Keratinocyte (primary cell): Measurements from ENCODE around the gene RPS19BP1. TPM values are rescaled to one million over a fixed set of nuclear protein-coding genes. Genes with fewer than 3 reads are reported as not detected.

Experiments used
- DNase-seq: peaks from one replicate; pipeline ENCODE4 v3.0.0-alpha.2; 2011; ENCODE audit warnings: low read depth, missing footprints, low spot score
- FAIRE-seq: peaks from 2 replicates; lab custom pipeline; 2011; peaks lifted over from hg19 to GRCh38; lab: Jason Lieb, UNC
- H2AFZ ChIP-seq: 2 replicates; pipeline ENCODE4 v1.6.0; 2012; ENCODE audit warnings: low read length, control low read depth, inconsistent platforms; ENCODE audit not compliant: control insufficient read depth
- H3K27ac ChIP-seq: 2 replicates; pipeline ENCODE4 v1.5.1; 2011; ENCODE audit warnings: low read length; ENCODE audit not compliant: control insufficient read depth, insufficient read depth
- H3K27me3 ChIP-seq: 3 replicates; pipeline ENCODE4 v1.6.0; 2011; ENCODE audit warnings: low read length; ENCODE audit not compliant: control insufficient read depth, insufficient read depth; ENCODE audit errors: extremely low read depth
- H3K36me3 ChIP-seq, 2 experiments: 2 replicates in 1 of 2; 3 replicates in 1 of 2; pipeline ENCODE4 v1.5.1; 2011; ENCODE audit warnings: low read length in 2 of 2, mild to moderate bottlenecking in 1 of 2; ENCODE audit not compliant: control insufficient read depth in 2 of 2, insufficient read depth in 2 of 2; ENCODE audit errors: extremely low read depth in 1 of 2
- H3K4me1 ChIP-seq: 3 replicates; pipeline ENCODE4 v1.5.1; 2011; ENCODE audit warnings: low read length; ENCODE audit not compliant: control insufficient read depth, insufficient read depth; ENCODE audit errors: extremely low read depth
- H3K4me2 ChIP-seq: 3 replicates; pipeline ENCODE4 v1.6.0; 2011; ENCODE audit warnings: low read depth, low read length; ENCODE audit not compliant: control insufficient read depth, insufficient read depth; ENCODE audit errors: extremely low read depth
- H3K4me3 ChIP-seq, 3 experiments: fragments of 200-600 bp in 1 of 3; sonication (generic) in 1 of 3; 2 replicates in 2 of 3; 3 replicates in 1 of 3; pipeline ENCODE4 v1.5.1; 2011 to 2016; ENCODE audit warnings: low read length in 3 of 3, mild to moderate bottlenecking in 3 of 3, control low read depth in 2 of 3, inconsistent platforms in 1 of 3, low read depth in 1 of 3, mixed read lengths in 1 of 3, mixed run types in 1 of 3, moderate library complexity in 1 of 3; ENCODE audit not compliant: control insufficient read depth in 2 of 3, insufficient read depth in 2 of 3; ENCODE audit errors: extremely low read depth in 1 of 3
- H3K79me2 ChIP-seq: 2 replicates; pipeline ENCODE4 v1.6.0; 2012; ENCODE audit warnings: low read length; ENCODE audit not compliant: control insufficient read depth, insufficient read depth
- H3K9ac ChIP-seq: 3 replicates; pipeline ENCODE4 v1.6.0; 2011; ENCODE audit warnings: low read length; ENCODE audit not compliant: control insufficient read depth, insufficient read depth; ENCODE audit errors: extremely low read depth
- H3K9me1 ChIP-seq: 3 replicates; pipeline ENCODE4 v1.6.0; 2011; ENCODE audit warnings: low read length; ENCODE audit not compliant: control insufficient read depth, insufficient read depth; ENCODE audit errors: extremely low read depth
- H3K9me3 ChIP-seq: 2 replicates; pipeline ENCODE4 v1.5.1; 2012; ENCODE audit warnings: low read depth, low read length; ENCODE audit not compliant: control insufficient read depth
- H4K20me1 ChIP-seq: 3 replicates; pipeline ENCODE4 v1.6.0; 2011; ENCODE audit warnings: low read length; ENCODE audit not compliant: control insufficient read depth, insufficient read depth; ENCODE audit errors: extremely low read depth
- EZH2 ChIP-seq: IDR thresholded peaks from one replicate; pipeline ENCODE4 v1.6.1; 2012; ENCODE audit warnings: inconsistent platforms, mild to moderate bottlenecking, low read length, moderate library complexity
- dilution Hi-C: fragments of 300-500 bp; cut with MboI; formaldehyde crosslinking; loops from one replicate; pipeline ENCODE4 v1.7.0; 2020; ENCODE audit warnings: low sequenced_read_pairs; ENCODE audit not compliant: extremely low pct_ligation_motif_present
- polyA plus RNA-seq, 5 experiments: library from polyadenylated mRNA; depleted of rRNA in 3 of 5; stranded (reverse) in 3 of 5; stranded (forward) in 1 of 5; unstranded in 1 of 5; fragments of >200 nt; gene quantifications; 1 replicate in 1 of 5; 2 replicates in 3 of 5; 3 replicates in 1 of 5; pipeline versions ENCODE4 v1.2.1 to v1.2.3, GENCODE V29; 2011 to 2012; ENCODE audit warnings: missing spikeins in 2 of 5, low read depth in 1 of 5, low replicate concordance in 1 of 5
- TF ChIP-seq, protein P1 (sequence below), 3 experiments: IDR thresholded peaks in 1 of 3; conservative IDR thresholded peaks in 1 of 3; optimal IDR thresholded peaks in 1 of 3; 2 replicates in 2 of 3; 3 replicates in 1 of 3; pipeline versions ENCODE3 to v1.5.1; 2011; ENCODE audit warnings: low read length in 3 of 3, mild to moderate bottlenecking in 3 of 3, moderate library complexity in 2 of 3, control low read depth in 1 of 3, inconsistent platforms in 1 of 3; ENCODE audit not compliant: insufficient read depth in 2 of 3; ENCODE audit errors: extremely low read depth in 1 of 3

RPS19BP1 gene
- polyA plus RNA-seq, 1 donor (not counting 4 experiments of a cell fraction or from before 2014, with no cell fraction given), result 67.3 TPM

DNA sequence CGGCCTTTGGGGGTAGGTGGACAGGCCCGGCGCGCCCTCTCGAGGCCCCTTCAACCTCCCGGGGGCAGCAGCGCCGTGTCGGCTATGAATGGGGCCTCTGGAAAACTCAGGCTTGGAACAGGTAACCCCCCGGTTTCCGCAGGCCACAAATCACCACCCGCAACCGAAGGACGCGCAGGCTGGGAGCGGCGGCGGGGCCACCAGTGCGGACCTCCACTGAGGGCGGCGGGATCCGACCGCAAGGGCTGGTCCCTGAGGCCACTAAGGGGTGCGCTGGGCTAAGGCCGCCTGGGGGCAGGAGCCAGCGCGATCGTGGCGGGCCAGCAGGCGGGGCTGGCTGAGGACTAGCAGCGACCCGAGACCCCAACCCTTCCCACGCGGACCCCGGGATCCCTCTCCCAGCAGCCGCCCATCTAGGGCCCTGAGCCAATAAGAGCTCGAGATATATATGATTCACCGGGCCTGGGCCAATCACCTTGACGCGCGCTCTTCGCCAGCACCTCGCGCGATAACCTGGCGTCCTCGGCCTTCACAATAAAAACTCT lies 12.8 kb downstream of the RPS19BP1 start:
- H3K27me3 ChIP-seq, result no peaks in the 10 kb centered on the region
- TF ChIP-seq EZH2, result no peak
- TF ChIP-seq, protein P1, sequence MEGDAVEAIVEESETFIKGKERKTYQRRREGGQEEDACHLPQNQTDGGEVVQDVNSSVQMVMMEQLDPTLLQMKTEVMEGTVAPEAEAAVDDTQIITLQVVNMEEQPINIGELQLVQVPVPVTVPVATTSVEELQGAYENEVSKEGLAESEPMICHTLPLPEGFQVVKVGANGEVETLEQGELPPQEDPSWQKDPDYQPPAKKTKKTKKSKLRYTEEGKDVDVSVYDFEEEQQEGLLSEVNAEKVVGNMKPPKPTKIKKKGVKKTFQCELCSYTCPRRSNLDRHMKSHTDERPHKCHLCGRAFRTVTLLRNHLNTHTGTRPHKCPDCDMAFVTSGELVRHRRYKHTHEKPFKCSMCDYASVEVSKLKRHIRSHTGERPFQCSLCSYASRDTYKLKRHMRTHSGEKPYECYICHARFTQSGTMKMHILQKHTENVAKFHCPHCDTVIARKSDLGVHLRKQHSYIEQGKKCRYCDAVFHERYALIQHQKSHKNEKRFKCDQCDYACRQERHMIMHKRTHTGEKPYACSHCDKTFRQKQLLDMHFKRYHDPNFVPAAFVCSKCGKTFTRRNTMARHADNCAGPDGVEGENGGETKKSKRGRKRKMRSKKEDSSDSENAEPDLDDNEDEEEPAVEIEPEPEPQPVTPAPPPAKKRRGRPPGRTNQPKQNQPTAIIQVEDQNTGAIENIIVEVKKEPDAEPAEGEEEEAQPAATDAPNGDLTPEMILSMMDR (optimal IDR thresholded peaks at IDR 0.05 in 1 of 3, IDR thresholded peaks at IDR 0.05 in 1 of 3, conservative IDR thresholded peaks at IDR 0.05 in 1 of 3; ENCODE audit: extremely low read depth in 1 of 3, insufficient read depth in 2 of 3, low read length in 3 of 3), result peak; percentile 21 to 45 (median 26)
- H3K9ac ChIP-seq, result peak overlapping the region; percentile 99
- H3K27ac ChIP-seq, result peak overlapping the region; percentile 97
- peaks cover 34% of the 10 kb centered on the region for H4K20me1 ChIP-seq
- peaks cover 26 to 42% of the 10 kb centered on the region in 2 experiments for H3K36me3 ChIP-seq
- dilution Hi-C loops, result no loop called here
- peak overlapping the region; percentile 79 to 93 (median 86) for H3K4me3 ChIP-seq
- peak; percentile 93 for DNase-seq
- FAIRE-seq, result peak; percentile 86
- H3K79me2 ChIP-seq, result peaks cover 34% of the 10 kb centered on the region
- H2AFZ ChIP-seq, result peak overlapping the region; percentile 40
- peaks cover 2% of the 10 kb centered on the region for H3K9me1 ChIP-seq
- H3K4me2 ChIP-seq, result peak overlapping the region; percentile 76
- H3K9me3 ChIP-seq, result no peaks in the 10 kb centered on the region
- H3K4me1 ChIP-seq, result peaks cover 21% of the 10 kb centered on the region

DNA sequence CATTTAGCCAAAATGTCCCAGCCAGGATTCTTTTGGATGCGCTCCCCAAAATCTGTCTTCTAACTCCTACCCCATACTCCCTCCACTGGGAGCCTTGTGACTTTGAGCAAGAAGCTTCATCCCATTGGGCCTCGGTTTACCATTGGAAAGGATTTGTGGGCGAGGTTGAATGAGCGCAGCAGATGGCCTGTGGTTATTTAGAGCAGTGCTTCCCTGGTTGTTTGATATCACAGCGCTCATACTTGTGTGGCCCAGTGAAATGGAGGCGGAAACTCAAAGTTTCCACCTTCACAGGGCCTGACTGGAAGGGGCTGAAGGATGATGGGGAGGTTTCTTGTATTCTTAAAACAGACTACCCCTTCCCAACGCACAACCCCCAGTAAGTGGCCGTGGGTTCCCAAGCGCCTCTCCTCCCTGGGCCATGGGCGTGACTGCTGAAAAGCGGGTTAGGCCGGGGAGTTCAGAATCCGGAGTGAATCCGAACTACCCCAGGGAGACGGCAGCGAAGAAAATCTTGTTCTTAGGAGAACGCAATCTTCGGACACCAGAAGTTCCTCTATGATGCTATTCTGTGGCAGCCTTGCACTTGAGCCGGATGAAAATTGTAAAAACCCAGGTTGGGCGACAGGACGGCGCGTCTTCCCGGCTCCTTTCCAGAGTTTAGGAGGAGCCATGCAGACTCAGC lies 13.4 kb downstream of the RPS19BP1 start:
- H3K27ac ChIP-seq, result peak overlapping the region; percentile 97
- DNase-seq, result no peak

More for the DNA sequence above, 13.4 kb downstream of the RPS19BP1 start:
- peaks cover 29% of the 10 kb centered on the region for H4K20me1 ChIP-seq
- H3K9me1 ChIP-seq, result peaks cover under 1% of the 10 kb centered on the region
- no peaks in the 10 kb centered on the region for H3K9me3 ChIP-seq
- H3K9ac ChIP-seq, result peak overlapping the region; percentile 99
- H2AFZ ChIP-seq, result no peak overlapping the region
- dilution Hi-C loops, result no loop called here
- H3K36me3 ChIP-seq, result peaks cover 28 to 45% of the 10 kb centered on the region in 2 experiments
- peaks cover 21% of the 10 kb centered on the region for H3K4me1 ChIP-seq
- H3K4me2 ChIP-seq, result peak overlapping the region; percentile 76
- peak overlapping the region; percentile 79 to 93 (median 86) for H3K4me3 ChIP-seq
- H3K79me2 ChIP-seq, result peaks cover 40% of the 10 kb centered on the region
- no peaks in the 10 kb centered on the region for H3K27me3 ChIP-seq
- TF ChIP-seq EZH2, result no peak
- TF ChIP-seq, protein P1 (optimal IDR thresholded peaks at IDR 0.05 in 1 of 3, IDR thresholded peaks at IDR 0.05 in 1 of 3, conservative IDR thresholded peaks at IDR 0.05 in 1 of 3; ENCODE audit: extremely low read depth in 1 of 3, insufficient read depth in 2 of 3, low read length in 3 of 3), result no peak
- no peak for FAIRE-seq
